Measurements from ENCODE around the gene COL6A3. TPM values are rescaled to one million over a fixed set of nuclear protein-coding genes. Genes with fewer than 3 reads are reported as not detected.
A peak's percentile ranks its signal among the peaks of the same experiment; 100 is the strongest.

Gene COL6A3
- total and polyA plus RNA-seq, 2 experiments from 2014 or later: 1.3 to 4.1 TPM

DNA sequence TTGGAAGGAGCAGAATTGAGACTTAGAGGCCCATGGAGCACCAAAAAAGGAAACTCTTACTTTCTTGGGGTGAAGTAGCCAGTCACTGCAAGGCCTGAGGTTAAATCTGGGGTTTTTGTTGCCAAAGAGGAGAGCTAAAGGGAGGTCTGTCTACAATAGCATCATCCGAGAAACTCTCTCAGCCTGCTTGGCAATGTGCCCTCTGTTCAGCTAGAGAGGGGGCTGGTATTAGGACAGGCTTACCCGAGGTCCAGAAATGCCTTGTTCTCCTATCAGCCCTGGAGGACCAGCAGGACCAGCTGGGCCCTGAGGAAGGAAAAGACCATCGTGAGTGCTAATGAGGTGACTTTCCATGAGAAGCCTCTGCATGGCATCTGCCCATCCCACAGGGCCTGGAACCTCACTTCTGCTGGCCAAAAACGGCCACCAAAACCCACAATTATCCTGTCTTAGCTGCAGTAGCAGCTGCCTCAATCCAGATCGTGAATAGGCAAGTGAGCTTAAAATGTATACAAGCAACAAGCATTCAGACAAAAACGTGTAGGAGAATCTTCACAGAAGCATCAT lies 61.6 kb downstream of the COL6A3 start:
- Histone ChIP-seq H3K36me3 (no peaks in the 10 kb centered on the region), H3K4me1 (ENCODE audit: low read depth) (peaks cover 5% of the 10 kb centered on the region), H3K27me3 (no peaks in the 10 kb centered on the region), H3K4me3 (no peak overlapping the region), H3K9me3 (ENCODE audit: low read depth) (no peaks in the 10 kb centered on the region), H3K27ac (no peak overlapping the region)
- DNase-seq (ENCODE audit: low read depth in 1 of 2, low spot score in 1 of 2): peak in 1 of 2 donors; percentile 33
- TF ChIP-seq, protein P1, sequence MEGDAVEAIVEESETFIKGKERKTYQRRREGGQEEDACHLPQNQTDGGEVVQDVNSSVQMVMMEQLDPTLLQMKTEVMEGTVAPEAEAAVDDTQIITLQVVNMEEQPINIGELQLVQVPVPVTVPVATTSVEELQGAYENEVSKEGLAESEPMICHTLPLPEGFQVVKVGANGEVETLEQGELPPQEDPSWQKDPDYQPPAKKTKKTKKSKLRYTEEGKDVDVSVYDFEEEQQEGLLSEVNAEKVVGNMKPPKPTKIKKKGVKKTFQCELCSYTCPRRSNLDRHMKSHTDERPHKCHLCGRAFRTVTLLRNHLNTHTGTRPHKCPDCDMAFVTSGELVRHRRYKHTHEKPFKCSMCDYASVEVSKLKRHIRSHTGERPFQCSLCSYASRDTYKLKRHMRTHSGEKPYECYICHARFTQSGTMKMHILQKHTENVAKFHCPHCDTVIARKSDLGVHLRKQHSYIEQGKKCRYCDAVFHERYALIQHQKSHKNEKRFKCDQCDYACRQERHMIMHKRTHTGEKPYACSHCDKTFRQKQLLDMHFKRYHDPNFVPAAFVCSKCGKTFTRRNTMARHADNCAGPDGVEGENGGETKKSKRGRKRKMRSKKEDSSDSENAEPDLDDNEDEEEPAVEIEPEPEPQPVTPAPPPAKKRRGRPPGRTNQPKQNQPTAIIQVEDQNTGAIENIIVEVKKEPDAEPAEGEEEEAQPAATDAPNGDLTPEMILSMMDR (IDR thresholded peaks at IDR 0.05; ENCODE audit: low read depth, low read length): no peak

DNA sequence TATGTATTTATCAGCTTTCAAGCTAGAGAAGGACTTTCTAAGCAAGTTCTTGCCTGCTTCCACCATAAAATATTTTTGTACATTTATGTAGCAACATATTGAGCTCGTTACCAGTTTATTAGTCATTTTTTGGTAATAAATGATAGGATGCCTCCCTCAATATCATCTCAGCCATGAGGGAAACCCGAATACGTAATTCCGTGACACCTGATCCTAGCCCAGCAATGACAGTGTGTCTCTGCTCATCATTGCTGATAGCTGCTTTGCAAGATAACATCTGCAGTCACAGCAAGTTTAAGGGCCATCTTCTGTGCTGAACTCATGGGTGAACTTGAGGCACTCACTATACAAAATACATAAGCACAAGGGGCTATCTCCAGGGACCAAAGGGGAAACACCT lies 62.2 kb downstream of the COL6A3 start:
- Histone ChIP-seq H3K9me3 (ENCODE audit: low read depth) (no peaks in the 10 kb centered on the region), H3K36me3 (no peaks in the 10 kb centered on the region), H3K27me3 (no peaks in the 10 kb centered on the region), H3K27ac (no peak overlapping the region), H3K4me3 (no peak overlapping the region), H3K4me1 (ENCODE audit: low read depth) (peaks cover 5% of the 10 kb centered on the region)
- no peak for DNase-seq (ENCODE audit: low read depth in 1 of 2, low spot score in 1 of 2)
- TF ChIP-seq, protein P1 (IDR thresholded peaks at IDR 0.05; ENCODE audit: low read depth, low read length): no peak

DNA sequence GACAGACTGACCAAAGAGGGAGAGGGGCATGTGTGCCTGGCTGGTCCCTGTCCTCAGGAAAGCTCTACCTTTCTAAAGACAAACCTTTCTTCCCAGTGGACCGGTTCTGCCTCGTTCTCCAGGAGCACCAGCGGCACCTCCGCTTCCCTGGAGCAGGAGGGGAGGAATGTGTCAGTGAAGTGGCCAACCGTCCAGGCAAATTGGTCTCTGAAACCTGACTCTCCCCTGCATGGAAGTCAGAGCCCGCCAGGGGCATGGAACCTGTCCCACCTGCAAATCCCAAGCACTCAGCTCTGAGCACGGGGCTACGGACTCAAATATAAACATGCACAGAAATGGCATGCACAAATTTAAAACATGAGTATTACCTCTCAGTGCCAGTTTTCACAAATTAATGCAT lies 62.9 kb downstream of the COL6A3 start:
- TF ChIP-seq, protein P1 (IDR thresholded peaks at IDR 0.05; ENCODE audit: low read depth, low read length): no peak
- H3K9me3 ChIP-seq (ENCODE audit: low read depth): no peaks in the 10 kb centered on the region
- H3K36me3 ChIP-seq: no peaks in the 10 kb centered on the region
- peaks cover 5% of the 10 kb centered on the region for H3K4me1 ChIP-seq (ENCODE audit: low read depth)
- no peak overlapping the region for H3K4me3 ChIP-seq
- no peaks in the 10 kb centered on the region for H3K27me3 ChIP-seq
- peak in 1 of 2 donors; percentile 36 for DNase-seq (ENCODE audit: low read depth in 1 of 2, low spot score in 1 of 2)
- H3K27ac ChIP-seq: no peak overlapping the region

DNA sequence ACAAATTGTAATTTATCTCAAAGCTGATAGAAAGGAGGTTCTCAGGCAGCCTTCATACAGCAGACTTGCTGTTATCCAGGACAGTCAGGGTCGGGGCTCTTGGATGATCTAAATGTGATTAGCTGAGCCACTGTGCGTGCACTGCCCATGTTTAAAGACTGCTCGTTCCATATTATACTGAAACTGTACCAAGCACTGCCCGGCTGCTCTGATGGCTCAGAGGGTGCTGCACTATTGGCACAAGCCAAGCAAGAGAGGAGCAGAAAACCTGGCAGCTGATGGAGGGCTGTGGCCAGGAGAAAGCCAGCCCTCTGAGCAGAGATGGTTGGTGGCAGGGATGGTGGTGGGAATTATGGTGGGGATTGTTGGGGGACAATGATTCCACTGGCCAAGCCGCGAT lies 63.4 kb downstream of the COL6A3 start:
- Histone ChIP-seq H3K4me3 (no peak overlapping the region), H3K27ac (no peak overlapping the region), H3K36me3 (no peaks in the 10 kb centered on the region), H3K4me1 (ENCODE audit: low read depth) (peaks cover 5% of the 10 kb centered on the region), H3K27me3 (no peaks in the 10 kb centered on the region), H3K9me3 (ENCODE audit: low read depth) (no peaks in the 10 kb centered on the region)
- DNase-seq (ENCODE audit: low read depth in 1 of 2, low spot score in 1 of 2): no peak
- TF ChIP-seq, protein P1 (IDR thresholded peaks at IDR 0.05; ENCODE audit: low read depth, low read length): no peak

DNA sequence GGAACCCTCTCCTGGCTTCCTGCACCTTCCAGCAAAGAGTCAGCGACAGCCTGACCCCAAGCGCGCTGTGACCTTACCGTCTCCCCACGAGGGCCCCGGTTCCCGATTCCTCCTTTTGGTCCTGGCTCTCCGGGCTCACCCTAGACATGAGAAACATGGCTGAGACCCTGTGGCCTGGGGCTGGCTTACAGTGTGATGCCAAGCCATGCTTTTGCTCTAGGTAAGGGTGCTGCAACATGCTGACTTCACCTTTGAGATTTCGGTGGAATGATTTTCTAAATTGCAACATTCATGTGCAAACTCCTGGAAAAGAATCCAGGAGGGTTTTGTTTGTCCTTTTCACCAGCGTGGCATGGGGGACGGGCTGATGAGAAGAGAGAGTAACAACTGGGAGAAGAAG lies 63.9 kb downstream of the COL6A3 start:
- Histone ChIP-seq H3K27ac (no peak overlapping the region), H3K9me3 (ENCODE audit: low read depth) (no peaks in the 10 kb centered on the region), H3K4me1 (ENCODE audit: low read depth) (peaks cover 5% of the 10 kb centered on the region), H3K36me3 (no peaks in the 10 kb centered on the region), H3K4me3 (no peak overlapping the region), H3K27me3 (no peaks in the 10 kb centered on the region)
- DNase-seq (ENCODE audit: low read depth in 1 of 2, low spot score in 1 of 2): no peak
- TF ChIP-seq, protein P1 (IDR thresholded peaks at IDR 0.05; ENCODE audit: low read depth, low read length): no peak
